SKM-1 (cell line): ENCODE results near the gene ERICH2.

Experiments used
- DNase-seq: peaks from one replicate; lab custom pipeline; 2025; ENCODE audit not compliant: unreplicated experiment; lab: John Stamatoyannopoulos, UW

Gene ERICH2

GRCh38 chr2:170836027-170836426 lies 65.8 kb downstream of the ERICH2 start:
- DNase-seq = no peak

- DNase-seq = no peak
Measured at GRCh38 chr2:170840717-170841210, 70.6 kb downstream of the ERICH2 start.

- DNase-seq = no peak
Measured at GRCh38 chr2:170842785-170843184, 72.6 kb downstream of the ERICH2 start.

GRCh38 chr2:170843656-170844055 lies 73.5 kb downstream of the ERICH2 start:
- DNase-seq = no peak

GRCh38 chr2:170845343-170845742 lies 75.2 kb downstream of the ERICH2 start:
- no peak for DNase-seq

GRCh38 chr2:170846314-170846713 lies 76.1 kb downstream of the ERICH2 start:
- no peak for DNase-seq

GRCh38 chr2:170847716-170848115 lies 77.5 kb downstream of the ERICH2 start:
- no peak for DNase-seq
